K562 (cell line): Measurements from ENCODE around the gene APELA.

Source experiments
- CHD1 ChIP-seq: fragments of 200-600 bp; sonication (generic); IDR thresholded peaks from one replicate; pipeline ENCODE4 v1.6.1; 2012; ENCODE audit warnings: mild to moderate bottlenecking, moderate library complexity, low read length, inconsistent platforms
- CTCF ChIP-seq, 3 experiments: IDR thresholded peaks in 2 of 3; conservative IDR thresholded peaks in 1 of 3; 2 replicates each; pipeline ENCODE4 v1.5.1; 2011 to 2012; ENCODE audit warnings: low read length in 3 of 3, mild to moderate bottlenecking in 3 of 3, control low read depth in 2 of 3, improper control_type of control experiment in 1 of 3, inconsistent platforms in 1 of 3, low read depth in 1 of 3, mixed read lengths in 1 of 3, moderate library complexity in 1 of 3; ENCODE audit not compliant: insufficient read depth in 2 of 3
- HDAC1 ChIP-seq, 2 experiments: fragments of 450-650 bp; IDR thresholded peaks; 2 replicates each; pipeline ENCODE4 v1.6.1; 2016 to 2017; ENCODE audit warnings: inconsistent platforms in 1 of 2, mild to moderate bottlenecking in 1 of 2, moderate library complexity in 1 of 2
- JUNB ChIP-seq: fragments of 450-650 bp; formaldehyde crosslinking; conservative IDR thresholded peaks from 2 replicates; pipeline ENCODE4 v1.4.0; 2020; ENCODE audit warnings: mild to moderate bottlenecking
- RFX5 ChIP-seq: IDR thresholded peaks from 2 replicates; pipeline ENCODE4 v1.6.1; 2011; ENCODE audit warnings: low read depth, mild to moderate bottlenecking, improper control_type of control experiment, low read length
- RNF2 ChIP-seq: sonication (generic); IDR thresholded peaks from 2 replicates; pipeline ENCODE4 v1.6.1; 2016
- SAP30 ChIP-seq: fragments of 200-600 bp; sonication (generic); IDR thresholded peaks from 2 replicates; pipeline ENCODE4 v1.6.1; 2012; ENCODE audit warnings: borderline replicate concordance, low read depth, mild to moderate bottlenecking, moderate library complexity, low read length, control low read depth, inconsistent platforms; ENCODE audit not compliant: insufficient read depth, poor library complexity, severe bottlenecking
- SIRT6 ChIP-seq: IDR thresholded peaks from one replicate; pipeline ENCODE4 v1.6.1; 2012; ENCODE audit warnings: low read depth, mild to moderate bottlenecking, control low read depth, inconsistent platforms, low read length, moderate library complexity
- SP1 ChIP-seq: sonication (generic); formaldehyde crosslinking; IDR thresholded peaks from 2 replicates; pipeline ENCODE4 v1.8.1; 2022; ENCODE audit warnings: mild to moderate bottlenecking, missing genetic modification reagents
- TCF7 ChIP-seq: sonication (generic); IDR thresholded peaks from 2 replicates; pipeline ENCODE4 v1.6.1; 2016; ENCODE audit warnings: antibody characterized with exemption, borderline replicate concordance
- TFAP4 ChIP-seq: sonication (generic); formaldehyde crosslinking; IDR thresholded peaks from 2 replicates; pipeline ENCODE4 v1.8.0; 2022; ENCODE audit warnings: missing genetic modification reagents, mild to moderate bottlenecking, moderate library complexity, borderline replicate concordance
- U2AF2 ChIP-seq: fragments of 200-400 bp; formaldehyde crosslinking; optimal IDR thresholded peaks from 2 replicates; pipeline ENCODE3; 2017; ENCODE audit warnings: low read depth, mild to moderate bottlenecking, low read length
- ZNF239 ChIP-seq: fragments of 250-450 bp; sonication (Bioruptor Pico); IDR thresholded peaks from 2 replicates; pipeline ENCODE4 v1.4.0; 2020; ENCODE audit warnings: mild to moderate bottlenecking

DNA sequence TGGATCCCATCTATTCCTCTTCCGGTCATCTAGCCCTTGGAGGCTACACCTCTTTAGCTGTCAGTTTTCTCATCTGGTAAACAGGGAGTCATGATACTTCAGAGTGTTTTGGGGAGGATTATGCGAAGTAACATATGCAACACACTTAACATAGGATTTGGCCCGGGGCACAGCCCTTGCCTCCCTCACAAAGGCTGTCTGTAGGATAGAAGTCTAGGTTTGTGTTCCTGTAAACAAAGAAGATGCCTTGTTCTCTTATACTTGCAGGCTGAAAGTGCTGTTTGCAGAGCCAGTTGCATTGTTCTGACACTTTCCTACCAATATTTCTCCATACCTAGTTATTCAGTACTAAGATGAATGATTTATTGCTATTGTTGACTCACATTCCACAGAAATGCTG is 2.2 kb upstream of the APELA start:
- no peak for TF ChIP-seq JUNB (CRISPR knock-in tag)
- no peak for TF ChIP-seq TFAP4 (CRISPR knock-in tag)
- no peak for TF ChIP-seq SP1 (CRISPR knock-in tag)
- TF ChIP-seq RFX5, result no peak
- no peak for TF ChIP-seq CHD1
- no peak for TF ChIP-seq HDAC1 (IDR thresholded peaks at IDR 0.05)
- no peak for TF ChIP-seq SAP30
- no peak for TF ChIP-seq U2AF2
- TF ChIP-seq RNF2, result no peak
- TF ChIP-seq CTCF (IDR thresholded peaks at IDR 0.05 in 2 of 3, conservative IDR thresholded peaks at IDR 0.05 in 1 of 3; ENCODE audit: insufficient read depth in 2 of 3, low read depth in 1 of 3, low read length in 3 of 3), result no peak
- no peak for TF ChIP-seq ZNF239
- no peak for TF ChIP-seq TCF7
- TF ChIP-seq SIRT6, result no peak
